A549 (cell line): ENCODE measurements around the gene TMEM97.

Source experiments
- CBX8 ChIP-seq: fragments of 200-600 bp; sonication (generic); IDR thresholded peaks from 2 replicates; pipeline ENCODE4 v1.6.1; 2016
- CTCF ChIP-seq: fragments of >200 bp; sonication (Bioruptor Twin); formaldehyde crosslinking; IDR thresholded peaks from 3 replicates; pipeline ENCODE4 v1.5.1; 2016
- ESRRA ChIP-seq: fragments of 150-350 bp; IDR thresholded peaks from 2 replicates; pipeline ENCODE4 v1.6.1; 2014; ENCODE audit warnings: mild to moderate bottlenecking, low read length, borderline replicate concordance
- KDM1A ChIP-seq: fragments of 200-600 bp; sonication (generic); IDR thresholded peaks from 2 replicates; pipeline ENCODE4 v1.6.1; 2016; ENCODE audit warnings: low read depth, mild to moderate bottlenecking
- POLR2A ChIP-seq: IDR thresholded peaks from 2 replicates; pipeline ENCODE4 v1.6.1; 2012; ENCODE audit warnings: mild to moderate bottlenecking, low read length
- RAD21 ChIP-seq, 2 experiments: fragments of >200 bp in 1 of 2; sonication (Bioruptor Twin) in 1 of 2; formaldehyde crosslinking in 1 of 2; IDR thresholded peaks in 1 of 2; conservative IDR thresholded peaks in 1 of 2; 2 replicates in 1 of 2; 3 replicates in 1 of 2; pipeline ENCODE4 v1.6.1; 2012 to 2018; ENCODE audit warnings: inconsistent platforms in 1 of 2
- ZSCAN20 ChIP-seq: fragments of 250-450 bp; sonication (Bioruptor Pico); IDR thresholded peaks from 2 replicates; pipeline ENCODE4 v1.8.0; 2022; ENCODE audit warnings: mild to moderate bottlenecking, moderate library complexity

DNA sequence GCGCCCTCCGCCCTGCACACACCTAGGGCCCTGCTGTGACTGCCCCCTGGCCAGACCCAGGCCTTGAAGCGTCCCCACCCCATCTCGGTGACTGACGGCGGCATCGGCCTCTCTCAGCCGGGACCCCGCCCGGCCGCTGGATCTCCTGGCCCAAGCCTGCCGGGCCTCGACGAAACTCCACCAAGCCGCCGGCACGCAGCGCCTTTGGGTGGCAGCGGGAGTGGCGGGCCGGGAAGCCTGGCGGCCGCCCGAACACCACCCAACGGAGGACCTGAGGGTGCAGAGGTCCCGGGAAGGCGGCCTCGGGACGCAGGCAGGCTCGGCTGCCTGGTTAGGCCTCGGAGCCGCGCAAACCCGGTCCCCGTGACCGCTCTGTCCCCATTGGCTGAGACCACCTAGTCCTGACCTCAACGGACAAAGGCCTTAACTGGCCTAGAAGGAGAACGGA, 12.0 kb upstream of the TMEM97 start:
- TF ChIP-seq KDM1A = no peak
- TF ChIP-seq CBX8 = no peak
- no peak for TF ChIP-seq CTCF
- no peak for TF ChIP-seq POLR2A
- TF ChIP-seq ESRRA = no peak
- no peak for TF ChIP-seq ZSCAN20 (CRISPR knock-in tag)
- TF ChIP-seq RAD21 (conservative IDR thresholded peaks at IDR 0.05 in 1 of 2, IDR thresholded peaks at IDR 0.05 in 1 of 2) = no peak
